Subcutaneous adipose tissue (tissue), 4 donors: ENCODE measurements around the gene PPP1R1B. TPM values are rescaled to one million over a fixed set of nuclear protein-coding genes. Genes with fewer than 3 reads are reported as not detected.

Experiments
- CTCF ChIP-seq: fragments of 450-650 bp; IDR thresholded peaks from one replicate; pipeline ENCODE4 v1.5.1; 2016; ENCODE audit warnings: low read depth, mild to moderate bottlenecking, control low read depth, antibody characterized with exemption, moderate library complexity
- total RNA-seq, 4 donors: library from RNA; depleted of rRNA; stranded (reverse); fragments of >200 nt; gene quantifications; one replicate each; pipeline ENCODE4 v1.1.0, GENCODE V29; 2016

The PPP1R1B gene
- total RNA-seq, 4 donors from 2014 or later: 16.3 to 100 (median 41.4) TPM

- TF ChIP-seq CTCF: no peak
These were observed 34.5 kb upstream of the PPP1R1B start for GRCh38 chr17:39591958-39592954.

DNA sequence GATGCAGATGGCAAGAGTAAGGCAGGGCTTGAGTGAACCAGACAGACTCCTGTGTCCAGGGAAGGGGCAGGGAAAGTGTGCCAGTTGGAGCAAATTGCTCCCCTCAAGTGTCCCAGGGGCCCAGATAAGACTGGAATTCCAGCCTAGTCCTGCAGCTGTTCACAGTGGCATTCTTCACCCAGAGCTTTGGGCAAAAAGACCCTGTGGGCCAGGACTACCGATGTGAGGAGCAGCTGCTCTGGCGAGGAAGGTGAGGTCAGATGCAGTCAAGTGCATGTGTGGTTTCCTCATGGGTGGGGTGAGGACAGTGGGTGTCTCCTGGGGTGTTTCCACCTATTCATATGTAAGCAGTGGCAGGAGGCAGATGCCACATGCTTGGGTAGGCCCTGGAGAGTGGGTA lies 33.4 kb upstream of the PPP1R1B start:
- TF ChIP-seq CTCF: no peak

DNA sequence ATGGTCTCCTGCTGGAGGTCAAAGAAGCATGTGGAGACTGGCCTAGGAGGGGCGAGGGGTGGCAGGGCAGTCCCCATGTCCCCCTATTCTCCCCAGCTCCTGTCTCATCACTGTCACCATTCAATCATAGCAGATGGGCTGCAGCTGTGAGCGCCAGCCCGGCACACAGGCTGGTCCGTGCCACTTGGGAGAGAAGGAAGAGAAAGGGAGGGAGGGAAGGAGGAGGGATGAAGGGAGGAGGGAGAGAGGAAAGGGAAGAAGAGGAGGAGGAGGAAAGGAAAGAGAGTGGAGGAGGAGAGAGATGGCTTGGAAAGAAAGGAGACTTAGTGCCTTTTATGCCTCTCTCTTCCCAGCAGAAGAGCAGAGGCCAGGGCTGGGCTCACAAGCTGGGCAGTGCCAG lies 31.5 kb upstream of the PPP1R1B start:
- TF ChIP-seq CTCF: no peak

DNA sequence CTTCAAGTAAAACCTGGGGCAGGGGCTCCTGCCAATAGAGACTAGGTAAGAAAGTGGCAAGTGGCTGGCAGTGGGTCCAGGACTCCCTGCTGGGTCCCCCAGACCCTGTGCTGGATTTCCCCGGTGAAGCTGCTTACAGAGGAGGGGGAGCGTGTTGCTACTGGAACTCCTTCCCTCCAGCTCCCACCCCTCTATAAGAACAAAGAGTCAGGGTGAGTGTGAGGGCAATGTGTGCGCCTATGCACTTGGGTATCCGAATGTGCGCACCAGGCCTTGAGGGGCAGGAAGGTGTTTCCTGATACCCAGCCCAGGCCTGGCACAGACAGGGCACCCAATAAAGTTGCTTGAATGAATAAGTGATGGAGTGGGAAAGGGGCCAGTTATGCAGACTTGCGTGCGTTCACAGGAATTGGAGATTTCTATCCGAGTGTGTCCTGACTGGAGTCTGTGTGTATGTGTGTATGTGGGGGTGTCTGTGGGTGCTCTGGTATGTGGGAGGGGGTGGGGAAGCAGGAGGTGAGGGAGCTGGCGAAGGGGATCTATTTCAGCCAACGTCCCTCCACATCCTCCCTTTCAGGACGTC lies 30.7 kb upstream of the PPP1R1B start:
- TF ChIP-seq CTCF: no peak

DNA sequence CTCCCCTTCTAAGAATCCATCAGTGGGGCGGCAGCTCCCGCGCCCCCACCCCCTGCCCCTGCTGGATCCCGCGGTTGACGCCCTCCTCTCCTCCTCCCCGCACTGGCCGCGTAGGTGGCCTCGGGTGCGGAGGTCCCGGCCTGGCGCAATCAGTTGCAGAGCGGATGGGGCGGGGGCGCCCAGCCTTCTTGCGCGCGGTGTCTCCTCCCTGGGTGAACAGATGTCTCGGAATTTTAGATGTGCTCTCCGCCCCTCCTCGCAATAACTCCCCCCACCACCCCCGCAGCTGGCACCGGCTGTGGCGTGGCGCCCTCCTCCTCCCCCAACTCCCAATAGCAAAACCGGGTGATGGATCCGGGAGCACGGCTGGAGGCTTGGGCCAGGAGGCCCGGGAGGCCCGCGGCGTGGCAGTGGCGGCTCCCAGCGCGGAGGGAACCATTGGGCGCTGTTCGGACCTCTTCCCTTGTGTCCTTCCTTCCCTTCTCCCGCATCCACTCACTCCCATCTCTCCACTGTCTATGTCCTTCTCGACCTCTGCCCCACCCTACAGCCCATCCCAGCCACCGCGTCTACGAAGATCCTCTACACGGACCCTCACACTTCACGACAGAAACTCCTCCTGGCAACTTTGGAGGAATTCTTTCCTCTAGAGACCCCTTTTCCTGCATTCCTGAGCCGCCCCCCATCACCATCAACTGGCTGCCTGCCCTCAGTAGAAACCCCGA lies 30.0 kb upstream of the PPP1R1B start:
- no peak for TF ChIP-seq CTCF

- no peak for TF ChIP-seq CTCF
These were observed 29.2 kb upstream of the PPP1R1B start for GRCh38 chr17:39597372-39598046.
